Upper lobe of left lung (tissue), 4 donors: ENCODE measurements around the gene ZNF227.

ENCODE experiments used
- POLR2A ChIP-seq, 4 donors: fragments of 450-650 bp; IDR thresholded peaks; one replicate each; pipeline ENCODE4 v1.5.1; 2016 to 2017; ENCODE audit warnings: antibody characterized with exemption in 4 of 4, mild to moderate bottlenecking in 2 of 4
- TF ChIP-seq, protein P1 (sequence below), 6 experiments: fragments of 450-650 bp in 4 of 6; fragments of 200-600 bp in 2 of 6; sonication (generic) in 2 of 6; IDR thresholded peaks; one replicate each; pipeline ENCODE4 v1.5.1; 2016 to 2019; ENCODE audit warnings: antibody characterized with exemption in 6 of 6

DNA sequence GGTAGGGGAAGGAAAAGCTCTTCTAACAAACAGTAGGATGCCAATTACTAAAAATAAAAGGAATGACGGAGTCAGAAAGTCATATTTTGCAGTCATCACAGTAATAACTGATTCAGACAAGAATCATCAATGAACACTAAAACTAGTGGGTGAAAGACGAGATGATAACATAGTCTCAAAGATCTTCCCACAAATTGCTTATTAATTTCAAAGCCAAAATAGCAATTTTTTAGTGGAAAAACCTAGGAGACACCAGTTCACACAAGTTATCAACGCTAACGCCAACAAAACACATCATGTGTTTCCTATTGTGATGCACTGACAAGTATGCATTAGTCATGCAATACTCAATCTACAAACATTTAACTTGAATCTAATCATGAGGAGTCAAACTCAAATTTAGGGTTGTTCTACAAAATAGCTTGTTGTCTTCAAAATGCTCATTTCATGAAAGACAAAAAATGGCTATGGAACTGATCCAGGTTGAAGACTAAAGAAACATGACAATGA, 65.9 kb downstream of the ZNF227 start:
- TF ChIP-seq, protein P1, sequence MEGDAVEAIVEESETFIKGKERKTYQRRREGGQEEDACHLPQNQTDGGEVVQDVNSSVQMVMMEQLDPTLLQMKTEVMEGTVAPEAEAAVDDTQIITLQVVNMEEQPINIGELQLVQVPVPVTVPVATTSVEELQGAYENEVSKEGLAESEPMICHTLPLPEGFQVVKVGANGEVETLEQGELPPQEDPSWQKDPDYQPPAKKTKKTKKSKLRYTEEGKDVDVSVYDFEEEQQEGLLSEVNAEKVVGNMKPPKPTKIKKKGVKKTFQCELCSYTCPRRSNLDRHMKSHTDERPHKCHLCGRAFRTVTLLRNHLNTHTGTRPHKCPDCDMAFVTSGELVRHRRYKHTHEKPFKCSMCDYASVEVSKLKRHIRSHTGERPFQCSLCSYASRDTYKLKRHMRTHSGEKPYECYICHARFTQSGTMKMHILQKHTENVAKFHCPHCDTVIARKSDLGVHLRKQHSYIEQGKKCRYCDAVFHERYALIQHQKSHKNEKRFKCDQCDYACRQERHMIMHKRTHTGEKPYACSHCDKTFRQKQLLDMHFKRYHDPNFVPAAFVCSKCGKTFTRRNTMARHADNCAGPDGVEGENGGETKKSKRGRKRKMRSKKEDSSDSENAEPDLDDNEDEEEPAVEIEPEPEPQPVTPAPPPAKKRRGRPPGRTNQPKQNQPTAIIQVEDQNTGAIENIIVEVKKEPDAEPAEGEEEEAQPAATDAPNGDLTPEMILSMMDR (IDR thresholded peaks at IDR 0.05), result no peak
- TF ChIP-seq POLR2A (IDR thresholded peaks at IDR 0.05), result no peak
